Lower leg skin (tissue), 3 donors: ENCODE measurements around the gene FBXO36.

Experiments
- CTCF ChIP-seq, 3 donors: fragments of 450-650 bp; IDR thresholded peaks; one replicate each; pipeline ENCODE4 v1.5.1; 2016; ENCODE audit warnings: antibody characterized with exemption in 3 of 3, mild to moderate bottlenecking in 3 of 3, moderate library complexity in 2 of 3
- POLR2A ChIP-seq, 2 donors: fragments of 450-650 bp; IDR thresholded peaks; one replicate each; pipeline ENCODE4 v1.6.1; 2016 to 2017; ENCODE audit warnings: antibody characterized with exemption in 2 of 2, mild to moderate bottlenecking in 1 of 2, moderate library complexity in 1 of 2

- TF ChIP-seq CTCF (IDR thresholded peaks at IDR 0.05): no peak
- TF ChIP-seq POLR2A (IDR thresholded peaks at IDR 0.05): no peak
Measured at GRCh38 chr2:230043461-230043860, 121.2 kb downstream of the FBXO36 start.
